ENCODE measurements around the gene KIAA0408.
A peak's percentile ranks its signal among the peaks of the same experiment; 100 is the strongest.
"Not testable (repeated sequence)": the region's sequence is repeated elsewhere in the genome, so short reads cannot be mapped to it uniquely, and the experiment has no call there.

KIAA0408 gene

GRCh38 chr6:127462376-127462775 lies 3.2 kb upstream of the KIAA0408 start:
- DNase-seq = no peak

DNA sequence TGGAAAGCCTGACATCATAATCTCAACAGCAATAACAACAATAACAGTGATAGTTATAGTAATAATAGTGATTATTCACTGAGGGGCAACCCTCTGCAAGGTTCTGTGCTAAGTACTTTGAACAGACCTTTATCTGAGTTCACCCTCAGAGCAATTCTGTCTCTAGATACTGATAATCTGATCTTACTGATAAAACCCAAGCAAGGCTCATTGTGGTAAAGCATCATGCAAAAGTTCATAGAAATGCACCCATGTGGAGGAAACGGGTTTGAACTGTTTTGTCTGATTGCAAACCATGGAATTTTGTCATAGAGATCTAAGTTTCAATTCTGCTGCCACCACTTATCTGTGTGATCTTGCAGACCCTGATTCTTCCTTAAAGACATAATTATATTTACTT lies 1.3 kb upstream of the KIAA0408 start:
- DNase-seq = peak; percentile 4

- DNase-seq = no peak
Measured at GRCh38 chr6:127458817-127459216, 372 bp downstream of the KIAA0408 start.

DNA sequence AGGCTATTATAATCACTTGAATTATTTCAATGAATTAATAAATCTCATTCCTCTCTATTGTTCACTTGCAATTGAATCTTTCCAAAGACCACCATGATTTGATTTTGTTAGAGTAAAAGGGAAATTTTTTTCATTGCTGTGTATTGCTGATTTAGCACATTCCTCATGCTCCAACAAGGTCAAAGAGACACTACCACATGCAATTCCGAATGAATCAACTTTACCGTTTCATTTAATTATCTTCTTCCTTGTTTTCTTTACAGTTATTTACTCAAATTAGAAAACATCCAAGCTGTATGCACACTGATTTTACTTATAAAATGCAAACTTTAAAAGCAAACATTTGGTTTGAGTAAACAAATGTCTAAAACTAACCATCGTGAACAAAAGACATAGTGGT lies 967 bp downstream of the KIAA0408 start:
- no peak for DNase-seq

GRCh38 chr6:127457456-127458064 lies 1.6 kb downstream of the KIAA0408 start:
- peak; percentile 33 for DNase-seq

DNA sequence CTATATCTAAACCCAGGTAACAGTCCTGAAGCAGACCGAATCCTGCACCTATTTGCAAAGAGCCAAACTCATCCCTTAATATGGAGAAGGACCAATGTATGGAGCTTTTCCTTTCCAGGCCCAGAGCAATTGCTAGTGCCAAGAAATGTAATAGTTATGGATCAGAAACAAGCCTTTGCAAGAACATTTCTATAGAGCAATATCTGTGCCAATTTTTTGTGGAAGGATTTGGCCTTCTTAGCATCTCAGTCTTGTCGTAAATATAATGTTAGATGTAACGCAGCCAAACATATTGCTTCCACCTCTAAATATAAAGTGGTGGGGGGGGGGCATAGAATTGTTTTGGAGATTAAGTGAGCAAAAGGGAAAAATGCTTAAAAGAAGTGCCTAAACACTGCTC lies 2.7 kb downstream of the KIAA0408 start:
- no peak for DNase-seq

DNA sequence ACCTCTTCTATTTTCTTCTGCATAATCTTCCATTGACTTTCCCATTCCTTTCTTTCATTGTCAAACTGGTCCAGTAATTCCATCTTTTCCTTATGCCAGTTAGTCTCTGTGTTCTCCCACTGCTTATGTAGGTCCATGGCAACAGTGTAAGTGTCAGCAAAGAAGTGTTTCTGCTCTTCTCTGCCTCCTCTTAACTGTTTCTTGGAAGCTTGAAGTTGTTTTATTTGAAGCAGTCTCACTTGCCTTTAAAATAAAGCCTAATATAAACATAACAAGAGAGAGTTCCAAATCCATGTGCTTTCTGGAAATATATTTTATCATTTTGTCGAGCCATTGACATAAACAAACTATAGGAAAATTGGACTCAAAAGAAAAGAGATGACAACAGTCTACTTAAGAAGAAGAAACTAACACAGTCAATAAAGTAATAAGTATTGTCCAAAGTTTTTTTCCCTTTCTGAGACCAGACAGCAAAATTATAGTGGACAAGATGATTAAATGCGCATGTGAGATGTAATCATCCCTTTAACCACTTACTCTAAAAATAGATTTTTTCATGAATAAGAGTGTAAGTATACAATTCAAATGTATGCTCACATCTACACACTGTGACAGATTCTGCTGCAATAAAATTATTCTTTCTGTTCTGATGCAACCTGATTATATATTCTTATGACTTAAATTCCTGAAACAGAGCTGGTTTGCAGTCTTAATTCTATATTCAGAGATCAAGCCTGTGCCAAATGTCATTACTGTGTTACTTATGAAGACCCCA lies 5.2 kb downstream of the KIAA0408 start:
- no peak for DNase-seq

DNA sequence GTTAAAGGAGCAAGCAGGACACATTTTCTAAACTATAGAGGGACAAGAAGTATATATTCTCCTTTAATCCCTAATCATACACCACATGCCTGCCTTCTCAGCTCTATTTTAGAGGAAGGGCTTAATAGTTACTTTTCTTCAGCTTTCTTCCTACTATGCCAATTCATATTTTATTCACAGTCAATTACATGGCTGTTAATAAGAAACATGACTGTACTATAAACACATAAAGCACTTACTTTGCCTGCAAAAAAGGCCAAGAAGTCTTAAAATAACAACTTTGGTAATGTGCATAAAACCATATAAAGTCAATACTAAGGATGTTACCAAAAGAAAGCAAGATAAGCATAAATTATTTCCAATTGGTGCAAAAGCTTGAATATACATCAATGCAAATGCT lies 6.4 kb downstream of the KIAA0408 start:
- no peak for DNase-seq

DNA sequence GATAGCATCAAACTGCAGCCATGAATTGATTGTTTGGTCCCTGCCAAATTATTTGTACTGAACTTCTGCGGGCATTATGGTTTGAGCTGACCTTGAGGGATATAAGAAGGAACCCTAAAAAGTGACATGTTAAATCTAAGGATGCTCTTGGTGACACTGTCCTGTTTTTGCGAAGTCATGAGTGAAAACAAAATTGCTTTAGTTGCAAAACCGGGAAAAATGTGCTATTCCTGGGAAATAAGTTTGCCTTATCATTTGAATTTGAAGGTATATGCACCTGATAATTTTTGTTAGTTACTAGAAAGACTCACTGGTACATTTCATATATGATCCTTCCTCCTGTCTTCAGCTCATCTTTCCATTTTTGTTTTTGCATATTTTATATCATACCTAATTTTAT lies 7.8 kb downstream of the KIAA0408 start:
- no peak for DNase-seq

- DNase-seq = no peak
Measured at GRCh38 chr6:127447780-127448179, 11.4 kb downstream of the KIAA0408 start.

GRCh38 chr6:127446356-127446755 lies 12.8 kb downstream of the KIAA0408 start:
- DNase-seq = no peak

GRCh38 chr6:127441881-127442280 lies 17.3 kb downstream of the KIAA0408 start:
- no peak for DNase-seq

GRCh38 chr6:127439718-127440117 lies 19.5 kb downstream of the KIAA0408 start:
- no peak for DNase-seq

DNA sequence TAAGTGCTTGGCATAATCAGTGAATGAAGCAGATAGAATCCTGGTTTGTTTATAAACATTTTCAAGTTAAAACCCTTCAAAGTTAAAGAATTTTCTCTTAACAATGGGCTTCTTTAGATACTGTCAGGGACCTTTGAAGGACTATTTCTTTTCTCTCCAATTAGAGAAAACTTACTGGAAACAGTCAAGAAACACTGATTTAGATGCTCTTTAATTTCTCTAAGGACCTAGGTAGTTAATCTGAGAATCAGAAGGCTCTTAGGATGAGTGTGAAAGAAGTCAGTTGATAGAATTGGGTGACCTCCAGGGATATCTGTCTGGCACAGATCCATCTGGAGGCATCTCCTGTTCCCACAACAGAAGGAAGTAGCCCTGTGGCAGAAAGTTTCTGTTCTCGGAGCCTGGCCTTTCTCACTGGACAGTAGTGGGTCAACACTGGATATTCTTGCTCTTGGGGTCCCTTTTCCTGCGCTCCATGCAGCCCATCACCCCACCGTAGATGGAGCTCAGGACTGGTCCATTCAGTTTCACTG lies 22.5 kb downstream of the KIAA0408 start:
- DNase-seq = no peak

- no peak for DNase-seq
Measured at GRCh38 chr6:127435626-127436220, 23.5 kb downstream of the KIAA0408 start.

DNA sequence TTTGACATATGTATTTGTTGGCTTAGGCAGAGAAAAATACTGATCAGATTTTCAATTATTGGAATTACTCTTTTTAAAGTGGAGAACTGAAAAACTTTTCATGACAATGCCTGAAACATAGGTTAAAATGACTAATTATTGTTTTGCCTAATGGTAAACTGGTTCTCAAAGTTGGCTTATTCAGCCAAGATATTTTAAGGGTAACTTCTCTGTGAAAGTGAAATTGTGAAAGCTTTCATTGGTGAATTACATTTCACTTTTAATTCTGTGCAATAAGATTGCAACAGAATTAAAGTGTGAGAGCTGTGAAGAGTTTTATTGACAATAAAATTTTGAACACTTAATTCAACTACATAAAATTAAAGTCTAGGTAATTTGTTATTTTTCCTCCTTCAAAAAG lies 24.5 kb downstream of the KIAA0408 start:
- DNase-seq = no peak

- not testable (repeated sequence) for DNase-seq
Measured at GRCh38 chr6:127428562-127428961, 30.6 kb downstream of the KIAA0408 start.

DNA sequence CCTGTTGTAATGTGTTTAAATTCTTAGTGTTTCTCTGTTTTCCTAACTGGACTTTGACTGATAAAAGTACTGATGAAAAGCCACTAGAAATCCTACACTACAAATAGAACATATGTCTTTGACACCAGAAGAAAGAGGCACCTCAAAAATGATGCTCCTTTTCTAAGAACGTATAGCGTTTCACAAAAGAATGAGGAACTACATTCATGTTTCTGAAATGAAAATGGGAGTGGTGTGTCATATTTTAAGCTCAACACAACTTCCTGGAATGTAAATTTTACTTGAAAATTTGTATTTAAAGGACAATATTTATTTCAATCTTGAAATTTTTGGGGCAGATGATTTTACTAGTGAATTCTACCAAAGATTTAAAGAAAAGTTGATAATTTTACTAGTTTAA lies 35.3 kb downstream of the KIAA0408 start:
- DNase-seq = no peak

DNA sequence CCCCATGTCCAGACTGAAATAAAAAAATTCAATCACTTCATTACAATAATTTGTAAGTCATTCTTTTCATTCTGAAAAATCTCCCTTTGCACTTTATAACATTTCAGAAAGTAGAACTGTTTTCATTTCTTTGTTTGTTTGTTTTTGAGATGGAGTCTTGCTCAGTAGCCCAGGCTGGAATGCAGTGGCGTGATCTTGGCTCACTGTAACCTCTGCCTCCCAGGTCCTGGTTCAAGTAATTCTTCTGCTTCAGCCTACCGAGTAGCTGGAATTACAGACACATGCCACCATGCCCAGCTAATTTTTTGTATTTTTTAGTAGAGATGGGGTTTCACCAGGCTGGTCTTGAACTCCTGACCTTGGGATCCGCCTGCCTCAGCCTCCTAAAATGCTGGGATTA lies 38.0 kb downstream of the KIAA0408 start:
- DNase-seq = not testable (repeated sequence)

GRCh38 chr6:127420556-127420955 lies 38.6 kb downstream of the KIAA0408 start:
- DNase-seq = peak; percentile 79

DNA sequence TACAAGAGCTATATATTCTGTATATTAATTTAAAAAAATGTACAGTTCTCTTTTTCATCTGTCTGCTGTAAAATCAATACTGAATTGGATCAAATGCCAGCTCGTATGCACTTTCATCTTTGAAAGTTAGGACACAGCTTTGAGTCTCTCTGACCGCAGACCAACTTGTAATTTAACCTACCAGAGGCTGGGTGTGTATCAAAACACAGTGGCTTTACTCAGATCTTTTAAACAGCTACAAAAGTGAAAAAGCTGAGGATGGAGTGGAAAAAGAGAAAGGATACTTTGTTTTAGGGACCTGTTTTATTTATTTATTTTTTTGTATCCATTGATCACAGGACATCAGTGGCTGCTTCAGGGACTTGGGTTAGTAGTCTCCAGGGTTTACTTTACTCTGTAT lies 44.1 kb downstream of the KIAA0408 start:
- no peak for DNase-seq

- DNase-seq = not testable (repeated sequence)
Measured at GRCh38 chr6:127413123-127413522, 46.1 kb downstream of the KIAA0408 start.

- DNase-seq = not testable (repeated sequence)
Measured at GRCh38 chr6:127412016-127412415, 47.2 kb downstream of the KIAA0408 start.
